Kidney (tissue), 14 donors: Measurements from ENCODE around the gene MLLT3. TPM values are rescaled to one million over a fixed set of nuclear protein-coding genes. Genes with fewer than 3 reads are reported as not detected.

Source experiments
- DNase-seq, 5 donors: peaks; one replicate each; pipeline ENCODE4 v3.0.0-alpha.2; 2013 to 2020
- FAIRE-seq: peaks from 2 replicates; lab custom pipeline; 2012; peaks lifted over from hg19 to GRCh38; lab: Jason Lieb, UNC
- H3K27ac ChIP-seq, 2 donors: one replicate each; pipeline ENCODE4 v1.7.0; 2013; ENCODE audit warnings: low read depth in 2 of 2, low read length in 2 of 2, inconsistent platforms in 1 of 2
- H3K27me3 ChIP-seq: one replicate; pipeline ENCODE4 v1.7.1; 2013; ENCODE audit warnings: low read length, inconsistent platforms; ENCODE audit not compliant: control insufficient read depth, insufficient read depth
- H3K36me3 ChIP-seq, 3 donors: one replicate each; pipeline versions ENCODE4 v1.7.0 to v1.7.1; 2013; ENCODE audit warnings: low read length in 3 of 3, control low read depth in 1 of 3, inconsistent platforms in 1 of 3; ENCODE audit not compliant: insufficient read depth in 3 of 3, control insufficient read depth in 2 of 3
- H3K4me1 ChIP-seq, 3 donors: one replicate each; pipeline versions ENCODE4 v1.7.0 to v1.7.1; 2013; ENCODE audit warnings: low read length in 3 of 3, inconsistent platforms in 1 of 3, low read depth in 1 of 3; ENCODE audit not compliant: control insufficient read depth in 2 of 3, insufficient read depth in 2 of 3
- H3K4me3 ChIP-seq, 3 donors: one replicate each; pipeline versions ENCODE4 v1.7.0 to v1.8.1; 2013; ENCODE audit warnings: low read length in 3 of 3, control low read depth in 1 of 3, inconsistent platforms in 1 of 3
- H3K9ac ChIP-seq, 3 donors: one replicate each; pipeline versions ENCODE4 v1.7.0 to v1.7.1; 2013; ENCODE audit warnings: low read length in 3 of 3, control low read depth in 1 of 3, inconsistent platforms in 1 of 3
- H3K9me3 ChIP-seq, 3 donors: one replicate each; pipeline versions ENCODE4 v1.7.0 to v1.7.1; 2013; ENCODE audit warnings: low read length in 3 of 3, control low read depth in 1 of 3, inconsistent platforms in 1 of 3; ENCODE audit not compliant: control insufficient read depth in 2 of 3, insufficient read depth in 1 of 3
- intact Hi-C: fragments of 100-400 bp; cut with DNase I; formaldehyde crosslinking; loops from one replicate; pipeline ENCODE4 v1.11.1; 2022
- polyA plus RNA-seq: library from polyadenylated mRNA; stranded (reverse); fragments of 350-450 nt; fragmentation: Illumina TruSeq; extraction: RNeasy Lipid Tissue Mini Kit (QIAGEN cat#74804); gene quantifications from one replicate; pipeline ENCODE4 v1.2.3, GENCODE V29; 2014; ENCODE audit warnings: low read depth, low replicate concordance; ENCODE audit not compliant: insufficient read depth
- total RNA-seq: library from RNA; stranded (reverse); fragmentation: NEBNext Ultra II Directional; extraction: Animal tissue kit (Norgen Biotek cat#: 25700); gene quantifications from one replicate; pipeline ENCODE4 v1.2.1, GENCODE V29; 2021
- TF ChIP-seq, protein P1 (sequence below): IDR thresholded peaks from 3 replicates; pipeline ENCODE4 v1.5.1; 2012; ENCODE audit warnings: mild to moderate bottlenecking, moderate library complexity, borderline replicate concordance; ENCODE audit not compliant: insufficient read depth; ENCODE audit errors: extremely low read depth
- donor health status: control.
- donor health status: control.
- donor health status: control.
- donor health status: control.
- donor health status: control.
- donor health status: DM: yes; HTN: yes; CAD: no.
- donor health status: Normal renal cell carcinoma (clear cell type).

Gene MLLT3
- total and polyA plus RNA-seq, 2 donors from 2014 or later, result 15.8 to 19.7 TPM

GRCh38 chr9:20319241-20319640 is 303.1 kb downstream of the MLLT3 start:
- Histone ChIP-seq H3K27me3 (no peaks in the 10 kb centered on the region), H3K4me1 (no peaks in the 10 kb centered on the region), H3K9me3 (no peaks in the 10 kb centered on the region), H3K27ac (no peak overlapping the region), H3K36me3 (no peaks in the 10 kb centered on the region), H3K9ac (no peak overlapping the region), H3K4me3 (no peak overlapping the region)
- intact Hi-C loops, result no loop called here
- TF ChIP-seq, protein P1, sequence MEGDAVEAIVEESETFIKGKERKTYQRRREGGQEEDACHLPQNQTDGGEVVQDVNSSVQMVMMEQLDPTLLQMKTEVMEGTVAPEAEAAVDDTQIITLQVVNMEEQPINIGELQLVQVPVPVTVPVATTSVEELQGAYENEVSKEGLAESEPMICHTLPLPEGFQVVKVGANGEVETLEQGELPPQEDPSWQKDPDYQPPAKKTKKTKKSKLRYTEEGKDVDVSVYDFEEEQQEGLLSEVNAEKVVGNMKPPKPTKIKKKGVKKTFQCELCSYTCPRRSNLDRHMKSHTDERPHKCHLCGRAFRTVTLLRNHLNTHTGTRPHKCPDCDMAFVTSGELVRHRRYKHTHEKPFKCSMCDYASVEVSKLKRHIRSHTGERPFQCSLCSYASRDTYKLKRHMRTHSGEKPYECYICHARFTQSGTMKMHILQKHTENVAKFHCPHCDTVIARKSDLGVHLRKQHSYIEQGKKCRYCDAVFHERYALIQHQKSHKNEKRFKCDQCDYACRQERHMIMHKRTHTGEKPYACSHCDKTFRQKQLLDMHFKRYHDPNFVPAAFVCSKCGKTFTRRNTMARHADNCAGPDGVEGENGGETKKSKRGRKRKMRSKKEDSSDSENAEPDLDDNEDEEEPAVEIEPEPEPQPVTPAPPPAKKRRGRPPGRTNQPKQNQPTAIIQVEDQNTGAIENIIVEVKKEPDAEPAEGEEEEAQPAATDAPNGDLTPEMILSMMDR, result no peak
- no peak for DNase-seq
- no peak for FAIRE-seq

DNA sequence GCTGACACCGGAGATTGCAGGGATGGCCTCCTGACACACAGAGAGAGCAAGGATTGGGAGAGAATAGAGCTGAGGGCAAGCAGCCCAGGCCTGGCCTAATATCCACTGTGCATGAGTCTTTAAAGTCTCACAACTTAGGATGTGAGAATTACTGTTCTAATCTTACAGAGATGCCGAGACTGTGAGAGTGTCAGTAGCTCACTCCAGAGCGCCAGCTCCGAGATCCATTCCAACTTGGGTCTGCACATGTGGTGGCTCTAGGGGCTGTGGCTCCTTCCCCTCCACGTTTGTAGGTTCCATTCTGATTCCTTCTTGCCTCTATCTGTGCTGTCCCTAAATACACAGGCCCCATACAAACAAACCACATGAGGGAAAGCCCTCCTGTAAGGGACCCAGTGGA is 304.6 kb downstream of the MLLT3 start:
- H3K4me1 ChIP-seq, result no peaks in the 10 kb centered on the region
- no peak overlapping the region for H3K9ac ChIP-seq
- no peak for DNase-seq
- TF ChIP-seq, protein P1, result no peak
- intact Hi-C loops, result no loop called here
- no peak overlapping the region for H3K4me3 ChIP-seq
- H3K9me3 ChIP-seq, result no peaks in the 10 kb centered on the region
- no peak for FAIRE-seq
- no peak overlapping the region for H3K27ac ChIP-seq
- no peaks in the 10 kb centered on the region for H3K36me3 ChIP-seq
- H3K27me3 ChIP-seq, result no peaks in the 10 kb centered on the region

GRCh38 chr9:20316372-20316771 is 305.9 kb downstream of the MLLT3 start:
- Histone ChIP-seq H3K9ac (no peak overlapping the region), H3K27me3 (no peaks in the 10 kb centered on the region), H3K9me3 (no peaks in the 10 kb centered on the region), H3K36me3 (no peaks in the 10 kb centered on the region), H3K27ac (no peak overlapping the region), H3K4me1 (no peaks in the 10 kb centered on the region), H3K4me3 (no peak overlapping the region)
- no peak for FAIRE-seq
- no peak for DNase-seq
- TF ChIP-seq, protein P1, result no peak
- intact Hi-C loops, result no loop called here

DNA sequence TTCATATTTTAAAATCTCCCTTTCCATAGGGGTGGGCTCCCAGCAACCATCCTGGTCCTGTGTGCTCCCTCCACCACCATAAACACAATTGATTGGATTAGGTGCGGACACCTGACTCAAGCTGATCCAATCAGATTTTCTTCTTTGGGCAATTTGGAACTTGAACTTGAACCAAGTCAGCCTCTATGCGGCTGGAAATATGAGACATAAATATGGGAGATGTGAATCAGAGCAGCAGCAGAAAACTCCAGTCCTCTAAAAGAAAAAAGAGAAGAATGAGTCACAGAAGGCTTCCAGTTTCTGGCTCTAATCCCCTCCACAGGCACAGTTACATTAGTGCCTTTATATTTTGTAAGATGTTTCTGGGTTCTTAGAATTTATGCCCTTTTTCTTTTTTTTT is 306.6 kb downstream of the MLLT3 start:
- no peaks in the 10 kb centered on the region for H3K4me1 ChIP-seq
- H3K36me3 ChIP-seq, result no peaks in the 10 kb centered on the region
- H3K4me3 ChIP-seq, result no peak overlapping the region
- intact Hi-C loops, result no loop called here
- TF ChIP-seq, protein P1, result no peak
- DNase-seq (no peak), FAIRE-seq (no peak)
- no peaks in the 10 kb centered on the region for H3K9me3 ChIP-seq
- H3K27me3 ChIP-seq, result no peaks in the 10 kb centered on the region
- H3K9ac ChIP-seq, result no peak overlapping the region
- H3K27ac ChIP-seq, result no peak overlapping the region
